Activated T-cell treated with anti-CD3 and anti-CD28 coated beads, Interleukin-2, amount 50 U/mL, for 24 hours (primary cell): ENCODE data around the gene H2BK1.

Experiments
- DNase-seq: peaks from one replicate; pipeline ENCODE4 v3.0.0-alpha.2; 2020
- H3K27ac Mint-ChIP-seq: 2 replicates; pipeline ENCODE4 v1.8.0; 2020; ENCODE audit warnings: mild to moderate bottlenecking, mixed read lengths
- H3K27me3 Mint-ChIP-seq: 2 replicates; pipeline ENCODE4 v1.8.0; 2020; ENCODE audit warnings: mixed read lengths
- H3K36me3 Mint-ChIP-seq: 2 replicates; pipeline ENCODE4 v1.8.0; 2020; ENCODE audit warnings: low read depth, mixed read lengths
- H3K4me1 Mint-ChIP-seq: 2 replicates; pipeline ENCODE4 v1.8.0; 2020; ENCODE audit warnings: low read depth, mixed read lengths
- H3K4me3 Mint-ChIP-seq: 2 replicates; pipeline ENCODE4 v1.8.0; 2020; ENCODE audit warnings: mild to moderate bottlenecking, moderate library complexity, mixed read lengths
- H3K9me3 Mint-ChIP-seq: 2 replicates; pipeline ENCODE4 v1.8.0; 2020; ENCODE audit warnings: mixed read lengths

Gene H2BK1

DNA sequence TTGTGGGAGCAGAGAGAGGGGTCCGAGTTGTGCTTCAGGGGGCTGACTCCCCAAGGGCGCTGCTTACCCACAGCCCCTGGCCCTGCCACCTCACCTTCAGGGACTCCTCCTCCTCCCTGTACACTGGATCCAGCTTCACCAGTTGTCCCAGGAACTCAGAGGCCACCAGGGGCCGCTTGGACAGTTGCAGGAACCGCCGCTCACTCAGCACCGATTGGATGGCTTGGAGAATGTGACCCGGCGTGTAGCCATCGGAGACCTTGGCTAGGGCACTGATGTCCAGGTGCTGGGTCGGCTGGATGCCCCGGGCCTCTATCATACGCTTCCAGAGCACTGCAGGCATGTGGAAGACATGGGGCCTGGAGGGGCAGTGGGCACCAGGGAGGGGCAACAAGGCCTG lies 18.7 kb downstream of the H2BK1 start:
- H3K27ac Mint-ChIP-seq, result no peak overlapping the region
- peaks cover 2% of the 10 kb centered on the region for H3K4me1 Mint-ChIP-seq
- H3K36me3 Mint-ChIP-seq, result no peaks in the 10 kb centered on the region

DNA sequence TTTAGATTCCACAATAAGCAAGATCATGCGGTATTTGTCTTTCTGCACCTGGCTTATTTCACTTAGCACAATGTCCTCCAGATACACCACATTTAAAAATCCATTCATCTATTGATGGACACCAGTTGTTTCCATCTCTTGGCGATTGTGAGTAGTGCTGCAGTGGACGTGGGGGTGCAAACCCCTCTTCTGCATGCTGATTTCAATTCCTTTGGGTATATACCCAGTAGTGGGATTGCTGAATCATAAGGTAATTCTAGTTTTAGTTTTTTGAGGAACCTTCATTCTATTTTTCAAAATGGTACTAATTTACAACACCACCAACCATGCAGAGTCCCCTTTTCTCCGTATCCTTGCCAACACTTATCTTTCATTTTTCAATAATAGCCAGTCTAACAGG lies 21.2 kb downstream of the H2BK1 start:
- H3K4me1 Mint-ChIP-seq, result peaks cover under 1% of the 10 kb centered on the region
- no peak overlapping the region for H3K27ac Mint-ChIP-seq
- H3K27me3 Mint-ChIP-seq, result no peaks in the 10 kb centered on the region
- no peaks in the 10 kb centered on the region for H3K9me3 Mint-ChIP-seq
- no peak for DNase-seq
- H3K36me3 Mint-ChIP-seq, result no peaks in the 10 kb centered on the region
- H3K4me3 Mint-ChIP-seq, result no peak overlapping the region

More for the DNA sequence above, 18.7 kb downstream of the H2BK1 start:
- Mint-ChIP-seq H3K27me3 (no peaks in the 10 kb centered on the region), H3K9me3 (no peaks in the 10 kb centered on the region), H3K4me3 (no peak overlapping the region)
- DNase-seq, result no peak

GRCh38 chr7:151188252-151188542 lies 22.1 kb downstream of the H2BK1 start:
- H3K9me3 Mint-ChIP-seq, result no peaks in the 10 kb centered on the region
- DNase-seq, result no peak
- H3K4me1 Mint-ChIP-seq, result no peaks in the 10 kb centered on the region
- no peak overlapping the region for H3K27ac Mint-ChIP-seq
- H3K4me3 Mint-ChIP-seq, result no peak overlapping the region
- no peaks in the 10 kb centered on the region for H3K36me3 Mint-ChIP-seq
- H3K27me3 Mint-ChIP-seq, result no peaks in the 10 kb centered on the region

GRCh38 chr7:151187409-151188251 lies 22.7 kb downstream of the H2BK1 start:
- Mint-ChIP-seq H3K27ac (no peak overlapping the region), H3K9me3 (no peaks in the 10 kb centered on the region)

GRCh38 chr7:151186640-151187408 lies 23.5 kb downstream of the H2BK1 start, which contains the start of gene ASB10:
TSS of gene ASB10 (minus strand) at chr7:151187250. CDS start at chr7:151187130, 120 bp downstream.
- Mint-ChIP-seq H3K27me3 (no peaks in the 10 kb centered on the region), H3K4me3 (no peak within 1 kb of the TSS), H3K27ac (no peak within 1 kb of the TSS), H3K36me3 (no peaks in the 10 kb centered on the region), H3K9me3 (no peaks in the 10 kb centered on the region), H3K4me1 (no peaks in the 10 kb centered on the region)
- no peak for DNase-seq

More at GRCh38 chr7:151187409-151188251, 22.7 kb downstream of the H2BK1 start:
- Mint-ChIP-seq H3K4me3 (no peak overlapping the region), H3K36me3 (no peaks in the 10 kb centered on the region), H3K27me3 (no peaks in the 10 kb centered on the region), H3K4me1 (no peaks in the 10 kb centered on the region)
- no peak for DNase-seq

- Mint-ChIP-seq H3K27ac (no peak overlapping the region), H3K27me3 (no peaks in the 10 kb centered on the region), H3K4me1 (no peaks in the 10 kb centered on the region), H3K36me3 (no peaks in the 10 kb centered on the region), H3K9me3 (no peaks in the 10 kb centered on the region), H3K4me3 (no peak overlapping the region)
- DNase-seq, result no peak
Observed at GRCh38 chr7:151185762-151186639, 24.3 kb downstream of the H2BK1 start.

- DNase-seq, result no peak
- Mint-ChIP-seq H3K4me1 (no peaks in the 10 kb centered on the region), H3K36me3 (no peaks in the 10 kb centered on the region), H3K27ac (no peak overlapping the region), H3K27me3 (peaks cover 14% of the 10 kb centered on the region), H3K9me3 (no peaks in the 10 kb centered on the region), H3K4me3 (no peak overlapping the region)
Observed at GRCh38 chr7:151181011-151181431, 29.3 kb downstream of the H2BK1 start.

GRCh38 chr7:151179946-151180345 lies 30.3 kb downstream of the H2BK1 start:
- no peaks in the 10 kb centered on the region for H3K36me3 Mint-ChIP-seq
- DNase-seq, result peak; percentile 6
- H3K27ac Mint-ChIP-seq, result no peak overlapping the region
- no peak overlapping the region for H3K4me3 Mint-ChIP-seq
- H3K27me3 Mint-ChIP-seq, result peaks cover 18% of the 10 kb centered on the region
- no peaks in the 10 kb centered on the region for H3K4me1 Mint-ChIP-seq
- H3K9me3 Mint-ChIP-seq, result no peaks in the 10 kb centered on the region

DNA sequence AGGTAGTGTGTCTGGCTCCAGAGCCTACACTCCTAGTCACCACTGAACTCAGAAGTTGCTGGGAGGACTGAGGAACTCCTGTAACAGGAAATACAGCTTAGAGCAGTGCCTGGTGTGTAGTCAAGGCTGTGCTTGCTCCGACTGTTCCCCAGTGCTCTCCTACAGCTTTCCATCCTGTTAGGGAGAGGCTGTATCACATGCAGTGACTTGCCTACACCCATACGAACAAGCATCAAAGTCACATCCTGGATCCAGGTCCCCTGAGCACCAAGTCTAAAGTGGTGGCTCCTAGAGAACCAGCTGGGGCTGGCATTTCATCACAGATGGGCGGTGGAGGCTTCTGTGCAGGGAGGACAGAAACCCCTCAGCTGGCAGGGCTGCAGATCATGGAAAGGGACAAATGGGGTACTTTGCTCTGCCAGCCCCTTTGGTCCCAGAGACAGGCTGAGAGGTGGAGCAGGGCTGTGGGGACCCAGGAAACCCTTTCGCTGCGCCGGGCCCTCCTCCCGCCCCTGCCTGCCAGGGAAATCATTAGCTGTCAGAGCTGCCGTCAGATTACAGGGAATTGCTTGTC lies 30.9 kb downstream of the H2BK1 start:
- no peak overlapping the region for H3K4me3 Mint-ChIP-seq
- H3K27ac Mint-ChIP-seq, result no peak overlapping the region
- no peaks in the 10 kb centered on the region for H3K36me3 Mint-ChIP-seq
- no peaks in the 10 kb centered on the region for H3K4me1 Mint-ChIP-seq
- H3K27me3 Mint-ChIP-seq, result peaks cover 22% of the 10 kb centered on the region
- H3K9me3 Mint-ChIP-seq, result no peaks in the 10 kb centered on the region
- DNase-seq, result no peak

DNA sequence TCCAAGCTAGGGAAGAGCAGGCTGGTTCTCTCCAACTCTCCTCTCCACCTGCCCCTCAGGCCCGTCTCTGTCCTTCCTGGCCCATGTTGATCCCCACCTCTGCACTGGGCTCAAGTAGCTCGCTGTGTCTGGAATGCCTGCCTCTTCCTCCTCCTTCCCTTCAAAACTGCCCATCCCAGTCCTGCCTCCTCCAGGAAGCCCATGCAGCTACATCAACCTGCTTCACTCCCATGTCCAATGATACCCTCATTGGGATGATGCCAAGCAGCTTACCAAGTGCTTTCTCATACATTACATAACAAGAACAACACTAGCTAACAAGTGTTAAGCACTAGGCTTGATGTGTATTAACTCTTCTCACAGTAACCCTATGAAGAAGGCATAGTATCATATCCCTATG lies 31.5 kb downstream of the H2BK1 start:
- H3K36me3 Mint-ChIP-seq, result no peaks in the 10 kb centered on the region
- H3K4me3 Mint-ChIP-seq, result no peak overlapping the region
- peak; percentile 3 for DNase-seq
- H3K27me3 Mint-ChIP-seq, result peaks cover 24% of the 10 kb centered on the region
- H3K4me1 Mint-ChIP-seq, result no peaks in the 10 kb centered on the region
- no peaks in the 10 kb centered on the region for H3K9me3 Mint-ChIP-seq
- H3K27ac Mint-ChIP-seq, result no peak overlapping the region

DNA sequence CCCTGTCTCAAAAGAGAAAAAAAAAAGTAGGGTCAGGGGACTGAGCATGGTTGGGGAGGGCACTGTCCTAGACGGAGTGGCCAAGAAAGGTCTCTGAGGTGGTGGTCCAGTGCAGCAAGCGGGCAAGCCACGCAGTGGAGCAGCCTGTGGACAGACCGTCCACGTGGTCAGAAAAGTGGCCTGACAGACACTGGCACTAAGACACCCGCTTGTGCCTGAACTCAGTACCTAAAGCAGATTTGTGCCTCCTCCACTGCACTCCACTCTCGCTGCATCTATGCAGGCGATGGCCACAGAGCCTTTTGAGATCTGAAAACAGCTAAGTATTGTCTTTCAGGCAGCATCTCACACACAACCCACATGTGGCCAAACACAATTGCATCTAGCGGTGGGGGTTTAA lies 32.1 kb downstream of the H2BK1 start:
- peak; percentile 18 for DNase-seq
- H3K36me3 Mint-ChIP-seq, result no peaks in the 10 kb centered on the region
- no peak overlapping the region for H3K4me3 Mint-ChIP-seq
- H3K9me3 Mint-ChIP-seq, result no peaks in the 10 kb centered on the region
- no peaks in the 10 kb centered on the region for H3K4me1 Mint-ChIP-seq
- H3K27me3 Mint-ChIP-seq, result peaks cover 30% of the 10 kb centered on the region
- no peak overlapping the region for H3K27ac Mint-ChIP-seq

- H3K36me3 Mint-ChIP-seq, result no peaks in the 10 kb centered on the region
- peaks cover 1% of the 10 kb centered on the region for H3K4me1 Mint-ChIP-seq
- H3K4me3 Mint-ChIP-seq, result no peak overlapping the region
- H3K27me3 Mint-ChIP-seq, result peaks cover 39% of the 10 kb centered on the region
- DNase-seq, result no peak
- H3K27ac Mint-ChIP-seq, result no peak overlapping the region
- no peaks in the 10 kb centered on the region for H3K9me3 Mint-ChIP-seq
Observed at GRCh38 chr7:151177310-151177709, 33.0 kb downstream of the H2BK1 start.

DNA sequence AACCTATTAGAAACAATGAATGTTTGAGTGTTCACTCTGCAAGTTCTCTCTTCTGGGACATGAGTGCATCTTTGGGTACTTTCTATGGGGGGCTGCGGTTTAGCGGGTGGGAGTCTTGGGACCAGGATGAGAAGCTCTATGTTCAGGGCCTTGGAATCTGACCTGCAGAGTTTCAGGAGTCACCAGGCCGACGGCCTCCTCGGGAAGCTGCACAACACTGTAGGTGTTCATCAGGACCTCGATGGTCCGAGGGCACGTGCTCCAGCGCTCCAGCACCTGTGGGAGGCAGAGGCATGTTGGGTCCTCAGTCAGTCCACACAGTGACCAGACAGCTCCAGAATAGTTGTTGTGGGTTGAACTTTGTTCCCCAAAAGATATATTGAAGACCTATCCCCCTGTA lies 33.9 kb downstream of the H2BK1 start:
- no peak for DNase-seq
- Mint-ChIP-seq H3K4me3 (no peak overlapping the region), H3K27me3 (peaks cover 47% of the 10 kb centered on the region), H3K9me3 (no peaks in the 10 kb centered on the region), H3K27ac (no peak overlapping the region), H3K36me3 (no peaks in the 10 kb centered on the region), H3K4me1 (peaks cover 1% of the 10 kb centered on the region)

DNA sequence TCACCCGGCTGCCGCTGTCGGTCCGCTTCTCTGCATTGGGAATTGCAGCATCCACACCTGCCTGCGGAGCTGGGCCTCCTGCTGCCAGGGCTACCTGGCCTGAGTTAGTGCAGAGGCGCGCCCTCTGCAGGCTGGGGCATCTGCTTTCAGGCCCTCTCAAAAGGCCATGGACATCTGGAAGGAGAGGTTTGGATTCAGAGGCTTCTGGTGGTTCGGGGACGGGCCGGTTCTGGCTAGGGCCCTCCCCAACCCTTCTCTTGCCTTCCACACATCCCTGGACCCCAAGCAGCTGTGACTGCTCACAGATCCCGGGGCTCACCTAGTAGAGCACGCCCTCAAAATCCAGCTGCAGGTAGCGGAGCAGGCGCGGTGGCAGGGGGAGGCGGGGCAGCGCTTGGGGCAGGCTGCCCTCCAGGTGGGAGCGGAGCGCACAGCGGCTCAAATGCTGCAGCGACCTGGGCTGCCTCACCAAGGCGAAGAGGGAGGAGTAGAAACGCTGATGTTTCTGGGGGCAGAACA lies 34.4 kb downstream of the H2BK1 start:
- Mint-ChIP-seq H3K9me3 (no peaks in the 10 kb centered on the region), H3K4me3 (no peak overlapping the region), H3K4me1 (peaks cover 1% of the 10 kb centered on the region), H3K36me3 (no peaks in the 10 kb centered on the region), H3K27me3 (peaks cover 53% of the 10 kb centered on the region), H3K27ac (no peak overlapping the region)
- no peak for DNase-seq
